Measurements from ENCODE around the gene CTH. TPM values are rescaled to one million over a fixed set of nuclear protein-coding genes. Genes with fewer than 3 reads are reported as not detected.
"Not testable (repeated sequence)": the region's sequence is repeated elsewhere in the genome, so short reads cannot be mapped to it uniquely, and the experiment has no call there.

Gene CTH
- total RNA-seq = 1 to 10 TPM; 2.3 to 2.7 TPM

DNA sequence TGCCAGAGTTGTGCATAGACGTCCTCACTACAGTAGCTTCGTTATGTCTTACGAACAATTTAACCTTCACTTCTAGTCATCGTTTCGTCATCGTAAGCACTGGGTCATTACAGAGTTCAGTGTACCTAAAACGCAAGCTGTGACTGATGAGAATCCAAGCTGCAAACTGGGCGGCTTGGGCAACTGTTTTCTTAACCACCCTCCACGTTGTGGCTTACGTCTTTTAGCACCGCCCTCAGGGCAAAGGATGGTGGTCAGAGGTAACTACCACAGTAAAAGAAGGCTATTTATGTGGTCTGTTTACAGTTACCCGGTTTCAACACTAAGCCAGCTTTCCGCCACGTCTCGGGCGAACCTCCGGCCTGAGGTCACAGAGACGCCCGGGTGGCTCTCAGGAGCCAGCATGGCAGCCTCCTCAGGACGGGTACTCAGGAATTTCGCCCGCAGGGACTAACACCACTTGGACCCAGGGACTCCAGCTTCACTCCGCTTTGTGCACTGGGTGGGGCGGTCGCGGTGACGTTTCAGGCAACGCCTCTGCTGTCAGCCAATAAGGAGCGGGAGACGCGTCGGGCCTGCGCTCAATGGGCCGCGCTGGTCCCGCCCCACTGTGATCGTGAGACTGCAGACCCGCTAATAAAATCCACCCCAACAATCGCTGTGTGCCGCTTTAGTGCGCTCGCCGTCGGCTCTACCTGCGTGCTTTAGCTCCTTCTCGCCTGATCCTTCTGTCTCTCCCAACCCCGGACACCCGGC lies at the start of gene CTH:
TSS of gene CTH (plus strand) at position 665 of the 756 bp plus-strand sequence. CDS start 148 bp downstream, outside the sequence.
- H3K27me3 Mint-ChIP-seq = peaks cover 23% of the 10 kb centered on the region
- H3K27ac Mint-ChIP-seq = peak within 1 kb of the TSS; percentile 93
- no peaks in the 10 kb centered on the region for H3K9me3 Mint-ChIP-seq
- H3K4me3 Mint-ChIP-seq = peak within 1 kb of the TSS; percentile 98
- ATAC-seq (ENCODE audit: low read depth) (peak; percentile 98), DNase-seq (peak; percentile 91)
- POLR2A ChIA-PET = interaction anchor here (1.1 to 4.4 kb wide), 7 partner anchors 13 to 205 kb away, joined by 3 to 64 read pairs (median 5); partner anchors contain the start of genes ANKRD13C, LRRC40 and SRSF11
- H3K4me1 Mint-ChIP-seq = peaks cover 6% of the 10 kb centered on the region
- H3K36me3 Mint-ChIP-seq = no peaks in the 10 kb centered on the region

- peaks cover 11% of the 10 kb centered on the region for H3K4me1 Mint-ChIP-seq
- no peak overlapping the region for H3K27ac Mint-ChIP-seq
- no peak for ATAC-seq (ENCODE audit: low read depth)
- H3K4me3 Mint-ChIP-seq = no peak overlapping the region
- DNase-seq = no peak
- H3K36me3 Mint-ChIP-seq = peaks cover 6% of the 10 kb centered on the region
- H3K27me3 Mint-ChIP-seq = no peaks in the 10 kb centered on the region
- POLR2A ChIA-PET = no interaction called here
- H3K9me3 Mint-ChIP-seq = no peaks in the 10 kb centered on the region
Observed at GRCh38 chr1:70361727-70362398, 49.2 kb upstream of the CTH start.

GRCh38 chr1:70364439-70364838 lies 46.6 kb upstream of the CTH start:
- peaks cover 11% of the 10 kb centered on the region for H3K4me1 Mint-ChIP-seq
- POLR2A ChIA-PET = no interaction called here
- DNase-seq = no peak
- ATAC-seq (ENCODE audit: low read depth) = no peak
- H3K9me3 Mint-ChIP-seq = no peaks in the 10 kb centered on the region
- H3K27ac Mint-ChIP-seq = no peak overlapping the region
- peaks cover 8% of the 10 kb centered on the region for H3K36me3 Mint-ChIP-seq
- no peaks in the 10 kb centered on the region for H3K27me3 Mint-ChIP-seq
- no peak overlapping the region for H3K4me3 Mint-ChIP-seq

DNA sequence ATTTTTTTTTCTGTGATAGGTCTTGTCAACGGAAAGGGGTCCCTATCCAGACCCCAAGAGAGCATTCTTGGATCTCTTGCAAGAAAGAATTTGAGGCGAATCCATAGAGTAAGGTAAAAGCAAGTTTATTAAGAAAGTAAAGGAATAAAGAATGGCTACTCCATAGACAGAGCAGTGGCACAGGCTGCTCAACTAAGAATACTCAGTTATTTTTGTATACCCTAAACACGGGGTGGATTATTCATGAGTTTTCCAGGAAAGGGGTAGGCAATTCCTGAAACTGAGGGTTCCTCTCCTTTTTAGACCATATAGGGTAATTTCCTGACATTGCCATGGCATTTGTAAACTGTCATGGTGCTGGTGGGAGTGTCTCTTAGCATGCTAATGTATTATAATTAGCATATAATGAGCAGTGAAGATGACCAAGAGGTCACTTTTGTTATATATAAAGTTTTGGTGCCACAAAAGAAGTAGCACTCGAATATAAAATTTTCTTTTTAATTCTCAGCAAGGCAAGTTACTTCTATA lies 44.6 kb upstream of the CTH start:
- H3K4me3 Mint-ChIP-seq; ATAC-seq (ENCODE audit: low read depth); H3K27me3 Mint-ChIP-seq; DNase-seq; H3K9me3 Mint-ChIP-seq; H3K4me1 Mint-ChIP-seq; H3K27ac Mint-ChIP-seq; POLR2A ChIA-PET; H3K36me3 Mint-ChIP-seq: not testable (repeated sequence)

- H3K4me1 Mint-ChIP-seq; H3K4me3 Mint-ChIP-seq; DNase-seq; H3K9me3 Mint-ChIP-seq; H3K27ac Mint-ChIP-seq; ATAC-seq (ENCODE audit: low read depth); H3K27me3 Mint-ChIP-seq; H3K36me3 Mint-ChIP-seq; POLR2A ChIA-PET: not testable (repeated sequence)
Observed at GRCh38 chr1:70366997-70367396, 44.1 kb upstream of the CTH start.

GRCh38 chr1:70367397-70367796 lies 43.7 kb upstream of the CTH start:
- H3K4me3 Mint-ChIP-seq; H3K9me3 Mint-ChIP-seq; H3K27ac Mint-ChIP-seq; ATAC-seq (ENCODE audit: low read depth); POLR2A ChIA-PET; H3K4me1 Mint-ChIP-seq; DNase-seq; H3K27me3 Mint-ChIP-seq; H3K36me3 Mint-ChIP-seq: not testable (repeated sequence)

GRCh38 chr1:70371586-70371985 lies 39.5 kb upstream of the CTH start:
- H3K4me1 Mint-ChIP-seq; H3K27me3 Mint-ChIP-seq; H3K4me3 Mint-ChIP-seq; DNase-seq; H3K36me3 Mint-ChIP-seq; H3K27ac Mint-ChIP-seq; POLR2A ChIA-PET; H3K9me3 Mint-ChIP-seq; ATAC-seq (ENCODE audit: low read depth): not testable (repeated sequence)

GRCh38 chr1:70372426-70372825 lies 38.6 kb upstream of the CTH start:
- Mint-ChIP-seq H3K27ac (no peak overlapping the region), H3K9me3 (no peaks in the 10 kb centered on the region), H3K4me3 (no peak overlapping the region), H3K36me3 (peaks cover 1% of the 10 kb centered on the region), H3K4me1 (no peaks in the 10 kb centered on the region), H3K27me3 (no peaks in the 10 kb centered on the region)
- ATAC-seq (ENCODE audit: low read depth) = no peak
- no peak for DNase-seq
- POLR2A ChIA-PET = no interaction called here

GRCh38 chr1:70373580-70373979 lies 37.5 kb upstream of the CTH start:
- H3K27me3 Mint-ChIP-seq; POLR2A ChIA-PET; H3K4me1 Mint-ChIP-seq; H3K4me3 Mint-ChIP-seq; H3K36me3 Mint-ChIP-seq; DNase-seq; H3K27ac Mint-ChIP-seq; H3K9me3 Mint-ChIP-seq; ATAC-seq (ENCODE audit: low read depth): not testable (repeated sequence)

- POLR2A ChIA-PET = interaction anchor here (0.7 kb wide), 1 partner anchor 16 kb away, joined by 5 read pairs; no protein-coding TSS in a partner anchor
Observed at GRCh38 chr1:70376196-70376595, 34.9 kb upstream of the CTH start.

GRCh38 chr1:70382682-70383081 lies 28.4 kb upstream of the CTH start:
- no peak overlapping the region for H3K27ac Mint-ChIP-seq
- H3K36me3 Mint-ChIP-seq = no peaks in the 10 kb centered on the region
- DNase-seq = no peak
- POLR2A ChIA-PET = no interaction called here
- H3K4me3 Mint-ChIP-seq = no peak overlapping the region
- ATAC-seq (ENCODE audit: low read depth) = no peak
- peaks cover 5% of the 10 kb centered on the region for H3K27me3 Mint-ChIP-seq
- H3K9me3 Mint-ChIP-seq = no peaks in the 10 kb centered on the region
- no peaks in the 10 kb centered on the region for H3K4me1 Mint-ChIP-seq

More at GRCh38 chr1:70376196-70376595, 34.9 kb upstream of the CTH start:
- no peaks in the 10 kb centered on the region for H3K9me3 Mint-ChIP-seq
- no peak overlapping the region for H3K27ac Mint-ChIP-seq
- ATAC-seq (ENCODE audit: low read depth) (no peak), DNase-seq (no peak)
- H3K27me3 Mint-ChIP-seq = no peaks in the 10 kb centered on the region
- H3K4me3 Mint-ChIP-seq = no peak overlapping the region
- H3K4me1 Mint-ChIP-seq = no peaks in the 10 kb centered on the region
- H3K36me3 Mint-ChIP-seq = no peaks in the 10 kb centered on the region

GRCh38 chr1:70383483-70383882 lies 27.6 kb upstream of the CTH start:
- Mint-ChIP-seq H3K9me3 (no peaks in the 10 kb centered on the region), H3K36me3 (no peaks in the 10 kb centered on the region), H3K27ac (no peak overlapping the region), H3K4me3 (no peak overlapping the region), H3K27me3 (peaks cover 5% of the 10 kb centered on the region), H3K4me1 (no peaks in the 10 kb centered on the region)
- no peak for DNase-seq
- no peak for ATAC-seq (ENCODE audit: low read depth)
- POLR2A ChIA-PET = no interaction called here

DNA sequence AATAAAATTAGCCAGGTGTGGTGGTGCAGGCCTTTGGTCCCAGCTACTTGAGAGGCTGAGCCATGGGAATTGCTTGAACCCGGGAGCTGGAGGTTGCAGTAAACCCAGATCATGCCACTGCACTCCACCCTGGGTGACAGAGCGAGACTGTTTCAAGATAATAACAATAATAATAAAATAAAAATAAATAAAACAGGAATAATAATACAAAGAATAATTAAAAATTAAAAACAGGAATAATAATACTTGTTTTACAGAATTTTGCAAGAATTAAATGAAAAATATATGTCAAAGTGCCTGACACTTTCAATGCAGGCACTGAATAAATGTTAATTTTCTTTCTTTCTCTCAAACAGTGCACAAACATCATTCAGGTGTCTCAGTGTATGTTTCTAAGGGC lies 26.5 kb upstream of the CTH start:
- ATAC-seq (ENCODE audit: low read depth) (no peak), DNase-seq (no peak)
- no peaks in the 10 kb centered on the region for H3K9me3 Mint-ChIP-seq
- no peaks in the 10 kb centered on the region for H3K36me3 Mint-ChIP-seq
- H3K27ac Mint-ChIP-seq = no peak overlapping the region
- H3K4me3 Mint-ChIP-seq = no peak overlapping the region
- POLR2A ChIA-PET = no interaction called here
- H3K27me3 Mint-ChIP-seq = peaks cover 12% of the 10 kb centered on the region
- H3K4me1 Mint-ChIP-seq = no peaks in the 10 kb centered on the region

- DNase-seq = no peak
- no peak overlapping the region for H3K4me3 Mint-ChIP-seq
- H3K27ac Mint-ChIP-seq = no peak overlapping the region
- H3K4me1 Mint-ChIP-seq = no peaks in the 10 kb centered on the region
- peaks cover 17% of the 10 kb centered on the region for H3K27me3 Mint-ChIP-seq
- H3K9me3 Mint-ChIP-seq = no peaks in the 10 kb centered on the region
- POLR2A ChIA-PET = no interaction called here
- H3K36me3 Mint-ChIP-seq = no peaks in the 10 kb centered on the region
- ATAC-seq (ENCODE audit: low read depth) = no peak
Observed at GRCh38 chr1:70385477-70385876, 25.6 kb upstream of the CTH start.
